ENCODE results near the gene BMP7. TPM values are rescaled to one million over a fixed set of nuclear protein-coding genes. Genes with fewer than 3 reads are reported as not detected.

BMP7 gene
- total and polyA plus RNA-seq, 2 experiments from 2014 or later: 15.9 to 22.8 TPM

GRCh38 chr20:57250607-57251343 lies 15.7 kb downstream of the BMP7 start:
- Histone ChIP-seq H3K9me2 (ENCODE audit: insufficient read depth) (no peaks in the 10 kb centered on the region), H3K79me2 (replicated peaks; ENCODE audit: insufficient read depth) (peaks cover 41% of the 10 kb centered on the region), H3K36me3 (ENCODE audit: insufficient read depth) (no peaks in the 10 kb centered on the region), H4K20me1 (replicated peaks; ENCODE audit: insufficient read depth) (no peaks in the 10 kb centered on the region), H3K4me1 (ENCODE audit: insufficient read depth) (peaks cover 19% of the 10 kb centered on the region), H3F3A (replicated peaks; ENCODE audit: low read depth) (no peaks in the 10 kb centered on the region), H3K27me3 (ENCODE audit: insufficient read depth) (no peaks in the 10 kb centered on the region), H3K4me2 (no peak overlapping the region), H2AFZ (no peak overlapping the region), H3K4me3 (no peak overlapping the region), H3K27ac (ENCODE audit: low read depth) (no peak overlapping the region)
- Mint-ChIP-seq H3K4me3 (no peak overlapping the region), H3K4me1 (peaks cover 26% of the 10 kb centered on the region), H3K27ac (no peak overlapping the region), H3K9me3 (peaks cover 4% of the 10 kb centered on the region), H3K27me3 (ENCODE audit: insufficient read depth, low read depth, poor library complexity) (peaks cover 11% of the 10 kb centered on the region), H3K36me3 (ENCODE audit: low read depth) (no peaks in the 10 kb centered on the region)
- TF ChIP-seq ZNF331 (CRISPR knock-in tag; IDR thresholded peaks at IDR 0.05; ENCODE audit: low read depth) (no peak), CTCF (conservative IDR thresholded peaks at IDR 0.05; ENCODE audit: low read depth in 2 of 2) (no peak), NANOG (IDR thresholded peaks at IDR 0.05; ENCODE audit: borderline replicate concordance) (no peak), ZNF462 (CRISPR knock-in tag; IDR thresholded peaks at IDR 0.05) (no peak), ZNF114 (CRISPR knock-in tag; IDR thresholded peaks at IDR 0.05) (no peak), STAT1 (IDR thresholded peaks at IDR 0.05; ENCODE audit: unreplicated experiment) (no peak), JUNB (IDR thresholded peaks at IDR 0.05; ENCODE audit: unreplicated experiment) (no peak), CREB1 (CRISPR knock-in tag; IDR thresholded peaks at IDR 0.05; ENCODE audit: low read depth) (no peak), REST (IDR thresholded peaks at IDR 0.05; ENCODE audit: unreplicated experiment) (no peak), POLR2AphosphoS5 (IDR thresholded peaks at IDR 0.05; ENCODE audit: low read depth) (no peak), EZH2 (IDR thresholded peaks at IDR 0.05; ENCODE audit: low read depth, unreplicated experiment) (no peak), EZH2phosphoT487 (IDR thresholded peaks at IDR 0.05; ENCODE audit: unreplicated experiment) (no peak), ETS1 (IDR thresholded peaks at IDR 0.05) (no peak)
- DNase-seq (ENCODE audit: low spot score) (no peak), ATAC-seq (peak; percentile 67)

All from GM23338 (cell line).